HepG2 (cell line): ENCODE results near the gene C5. TPM values are rescaled to one million over a fixed set of nuclear protein-coding genes. Genes with fewer than 3 reads are reported as not detected.

Experiments
- ATAC-seq: fragments of 200-7000 bp; cut with Tn5 transposase; 3 replicates; pipeline ENCODE4 v1.9.1; 2020; ENCODE audit warnings: mild to moderate bottlenecking, moderate library complexity
- BruUV-seq: library from RNA; stranded (reverse); fragments of 400-500 nt; replicated peaks from 2 replicates; lab custom pipeline; 2021; lab: Mats Ljungman, UMichigan
- CTCF ChIA-PET: fragments of 300-600 bp; formaldehyde crosslinking; extraction: SDS; loops from one replicate; lab custom pipeline; 2021; ENCODE audit warnings: low total read pairs, inconsistent platforms, low intra/inter-chr PET ratio; lab: Yijun Ruan, JAX
- POLR2A ChIA-PET: fragments of 350-600 bp; sonication (Branson Sonifier 250); formaldehyde crosslinking; loops from one replicate; lab custom pipeline; 2020; ENCODE audit warnings: antibody characterized with exemption, inconsistent platforms; lab: Yijun Ruan, JAX
- DNase-seq: peaks from one replicate; pipeline ENCODE4 v3.0.0-alpha.2; 2015; ENCODE audit warnings: low spot score
- FAIRE-seq: peaks from 3 replicates; lab custom pipeline; 2011; peaks lifted over from hg19 to GRCh38; lab: Jason Lieb, UNC
- H2AFZ ChIP-seq: one replicate; pipeline ENCODE4 v1.6.1; 2011; ENCODE audit warnings: low read length, inconsistent platforms
- H3K27ac ChIP-seq: fragments of 300-600 bp; 3 replicates; pipeline ENCODE4 v1.8.0; 2011; ENCODE audit warnings: mixed run types, mild to moderate bottlenecking, mixed read lengths, low read length, inconsistent platforms; ENCODE audit not compliant: insufficient read depth; ENCODE audit errors: extremely low read length
- H3K27me3 ChIP-seq, 2 experiments: fragments of 200-600 bp in 1 of 2; 2 replicates in 1 of 2; 3 replicates in 1 of 2; pipeline versions ENCODE4 v1.6.0 to v1.8.0; 2011; ENCODE audit warnings: low read length in 2 of 2, mild to moderate bottlenecking in 2 of 2, moderate library complexity in 2 of 2, inconsistent platforms in 1 of 2; ENCODE audit not compliant: insufficient read depth in 2 of 2, control insufficient read depth in 1 of 2
- H3K36me3 ChIP-seq, 2 experiments: fragments of 200-600 bp in 1 of 2; replicated peaks in 1 of 2; 2 replicates in 1 of 2; 3 replicates in 1 of 2; pipeline versions ENCODE4 v1.5.1 to v1.8.0; 2011; ENCODE audit warnings: low read length in 2 of 2, inconsistent platforms in 1 of 2; ENCODE audit not compliant: insufficient read depth in 2 of 2, control insufficient read depth in 1 of 2
- H3K4me1 ChIP-seq: 2 replicates; pipeline ENCODE4 v1.5.1; 2012; ENCODE audit warnings: low read length, inconsistent platforms; ENCODE audit not compliant: insufficient read depth
- H3K4me2 ChIP-seq: 2 replicates; pipeline ENCODE4 v1.6.0; 2011; ENCODE audit warnings: low read depth, low read length, inconsistent platforms
- H3K4me3 ChIP-seq, 3 experiments: fragments of 200-600 bp in 1 of 3; sonication (generic), shearing (Covaris generic) in 1 of 3; replicated peaks in 1 of 3; 2 replicates each; pipeline ENCODE4 v1.5.1; 2011 to 2016; ENCODE audit warnings: low read length in 3 of 3, inconsistent platforms in 2 of 3, low read depth in 2 of 3, mild to moderate bottlenecking in 2 of 3, control low read depth in 1 of 3, mixed read lengths in 1 of 3; ENCODE audit not compliant: insufficient read depth in 1 of 3
- H3K79me2 ChIP-seq: one replicate; pipeline ENCODE4 v1.6.1; 2011; ENCODE audit warnings: low read length, inconsistent platforms; ENCODE audit not compliant: insufficient read depth
- H3K9ac ChIP-seq: 2 replicates; pipeline ENCODE4 v1.6.0; 2011; ENCODE audit warnings: mild to moderate bottlenecking, low read depth, low read length, inconsistent platforms; ENCODE audit not compliant: insufficient read depth
- H3K9me3 ChIP-seq: 2 replicates; pipeline ENCODE4 v1.5.1; 2012; ENCODE audit warnings: mild to moderate bottlenecking, low read length
- H4K20me1 ChIP-seq: 2 replicates; pipeline ENCODE4 v1.6.0; 2011; ENCODE audit warnings: inconsistent platforms, mild to moderate bottlenecking, low read length, moderate library complexity; ENCODE audit not compliant: insufficient read depth
- ATF7 ChIP-seq, 2 experiments: fragments of 450-650 bp in 1 of 2; sonication (generic) in 1 of 2; formaldehyde crosslinking in 1 of 2; IDR thresholded peaks; 2 replicates each; pipeline versions ENCODE4 v1.4.0 to v1.6.1; 2016 to 2020; ENCODE audit warnings: antibody characterized with exemption in 1 of 2, mild to moderate bottlenecking in 1 of 2, missing genetic modification reagents in 1 of 2
- CEBPB ChIP-seq: IDR thresholded peaks from 2 replicates; pipeline ENCODE4 v1.6.1; 2011; ENCODE audit warnings: low read depth, low read length, improper control_type of control experiment, borderline replicate concordance
- CENPT ChIP-seq: sonication (generic); formaldehyde crosslinking; IDR thresholded peaks from 2 replicates; pipeline ENCODE4 v1.8.0; 2022; ENCODE audit warnings: low read depth, mild to moderate bottlenecking, moderate library complexity, missing genetic modification reagents
- DMAP1 ChIP-seq: IDR thresholded peaks from 2 replicates; pipeline ENCODE4 v1.6.1; 2016
- DR1 ChIP-seq: sonication (generic); formaldehyde crosslinking; IDR thresholded peaks from 2 replicates; pipeline ENCODE4 v1.8.0; 2021; ENCODE audit warnings: mild to moderate bottlenecking, missing genetic modification reagents, inconsistent platforms
- HBP1 ChIP-seq: IDR thresholded peaks from 2 replicates; pipeline ENCODE4 v1.6.1; 2016; ENCODE audit warnings: low read depth, control low read depth
- HMGA1 ChIP-seq: sonication (generic); formaldehyde crosslinking; conservative IDR thresholded peaks from 2 replicates; pipeline ENCODE4 v1.4.0; 2020; ENCODE audit warnings: missing genetic modification reagents
- IKZF4 ChIP-seq: sonication (generic); formaldehyde crosslinking; IDR thresholded peaks from 2 replicates; pipeline ENCODE4 v1.5.1; 2020; ENCODE audit warnings: borderline replicate concordance, mild to moderate bottlenecking, low read depth, missing genetic modification reagents; ENCODE audit errors: not compliant biosample characterization
- MEIS2 ChIP-seq: sonication (generic); formaldehyde crosslinking; IDR thresholded peaks from 2 replicates; pipeline ENCODE4 v1.9.0; 2021; ENCODE audit warnings: mild to moderate bottlenecking, missing genetic modification reagents
- POLR2G ChIP-seq: fragments of 200-400 bp; formaldehyde crosslinking; IDR thresholded peaks from 2 replicates; pipeline ENCODE4 v1.6.1; 2018; ENCODE audit warnings: mild to moderate bottlenecking, low read depth, low read length, moderate library complexity
- RBM39 ChIP-seq: fragments of 200-400 bp; formaldehyde crosslinking; IDR thresholded peaks from one replicate; pipeline ENCODE4 v1.6.1; 2018; ENCODE audit warnings: antibody characterized with exemption, mild to moderate bottlenecking, low read depth, low read length; ENCODE audit not compliant: poor library complexity, severe bottlenecking
- STAG1 ChIP-seq: sonication (generic); formaldehyde crosslinking; IDR thresholded peaks from 2 replicates; pipeline ENCODE4 v1.4.0; 2020; ENCODE audit warnings: missing genetic modification reagents
- TMF1 ChIP-seq: sonication (generic); formaldehyde crosslinking; IDR thresholded peaks from 2 replicates; pipeline ENCODE4 v1.8.1; 2022; ENCODE audit warnings: low read depth, missing genetic modification reagents
- ZFY ChIP-seq: sonication (generic); formaldehyde crosslinking; IDR thresholded peaks from 2 replicates; pipeline ENCODE4 v1.4.0; 2020; ENCODE audit warnings: missing genetic modification reagents
- ZNF207 ChIP-seq: fragments of 450-650 bp; IDR thresholded peaks from 2 replicates; pipeline ENCODE4 v1.6.1; 2016; ENCODE audit warnings: antibody characterized with exemption, borderline replicate concordance
- ZNF431 ChIP-seq: sonication (generic); formaldehyde crosslinking; IDR thresholded peaks from 2 replicates; pipeline ENCODE4 v1.9.0; 2022; ENCODE audit warnings: missing genetic modification reagents, low read depth, mild to moderate bottlenecking, borderline replicate concordance
- ZNF616 ChIP-seq: sonication (generic); formaldehyde crosslinking; IDR thresholded peaks from 2 replicates; pipeline ENCODE4 v1.5.0; 2020; ENCODE audit warnings: low read depth, mild to moderate bottlenecking, missing genetic modification reagents
- ZNF710 ChIP-seq: sonication (generic); formaldehyde crosslinking; IDR thresholded peaks from 2 replicates; pipeline ENCODE4 v1.5.0; 2020; ENCODE audit warnings: mild to moderate bottlenecking, missing genetic modification reagents, borderline replicate concordance
- ZNF749 ChIP-seq: sonication (generic); formaldehyde crosslinking; IDR thresholded peaks from 2 replicates; pipeline ENCODE4 v1.8.0; 2022; ENCODE audit warnings: mild to moderate bottlenecking, missing genetic modification reagents, moderate library complexity, borderline replicate concordance
- ZNF781 ChIP-seq: sonication (generic); formaldehyde crosslinking; IDR thresholded peaks from 2 replicates; pipeline ENCODE4 v1.5.1; 2020; ENCODE audit warnings: borderline replicate concordance, mild to moderate bottlenecking, missing genetic modification reagents; ENCODE audit errors: not compliant biosample characterization
- ZNF790 ChIP-seq: sonication (generic); formaldehyde crosslinking; IDR thresholded peaks from 2 replicates; pipeline ENCODE4 v1.8.0; 2022; ENCODE audit warnings: missing genetic modification reagents, mild to moderate bottlenecking, borderline replicate concordance
- WGBS: methylation state at CpG from one replicate; pipeline ENCODE4 v1.1.6; 2017; ENCODE audit warnings: low lambda C conversion rate; 5-methylcytosine and 5-hydroxymethylcytosine counted together
- in situ Hi-C: cut with HindIII; loops from 2 replicates; pipeline ENCODE4 v1.10.0; 2017; ENCODE audit warnings: low pct_unique_long_range_greater_than_20kb; ENCODE audit not compliant: extremely low pct_ligation_motif_present
- intact Hi-C: fragments of 100-400 bp; cut with micrococcal nuclease; formaldehyde crosslinking; loops from one replicate; pipeline ENCODE4 v1.10.0; 2022; ENCODE audit not compliant: unreplicated experiment
- polyA plus RNA-seq, 8 experiments: library from polyadenylated mRNA; depleted of rRNA in 3 of 8; stranded (reverse) in 7 of 8; unstranded in 1 of 8; fragments of >200 nt; fragmentation: Illumina TruSeq in 4 of 8; extraction: Trizol in 4 of 8; gene quantifications; 2 replicates each; pipeline versions ENCODE4 v1.2.1 to v1.2.3, GENCODE V29; 2011 to 2016; ENCODE audit warnings: low read depth in 4 of 8, missing spikeins in 1 of 8, mixed read lengths in 1 of 8; ENCODE audit not compliant: insufficient read depth in 1 of 8
- total RNA-seq, 5 experiments: library from RNA; depleted of rRNA; stranded (reverse); fragments of >200 nt; fragmentation: Illumina TruSeq; extraction: Trizol; gene quantifications; 2 replicates each; pipeline ENCODE4 v1.2.3, GENCODE V29; 2016; ENCODE audit warnings: low read depth in 1 of 5

The C5 gene
- total and polyA plus RNA-seq, 2 of the 13 experiments (the other 11 are each of a cell fraction or from before 2014, with no cell fraction given): 57.6 to 192 TPM

- FAIRE-seq (no peak), ATAC-seq (peak; percentile 42; the same call in 2 of the 3 replicates), DNase-seq (no peak)
- Histone ChIP-seq H3K4me1 (peaks cover 29% of the 10 kb centered on the region), H3K27me3 (peaks cover 0 to 5% of the 10 kb centered on the region in 2 experiments; a peak in 1 of 5 replicates), H3K27ac (no peak overlapping the region), H3K79me2 (no peaks in the 10 kb centered on the region), H3K36me3 (no peaks in the 10 kb centered on the region), H4K20me1 (no peaks in the 10 kb centered on the region), H3K9me3 (no peaks in the 10 kb centered on the region), H3K4me2 (no peak overlapping the region), H2AFZ (no peak overlapping the region), H3K4me3 (no peak overlapping the region), H3K9ac (no peak overlapping the region)
- CTCF ChIA-PET: no interaction called here
- intact Hi-C loops (no loop called here), in situ Hi-C loops (no loop called here)
- POLR2A ChIA-PET: interaction anchor here (1.0 kb wide), 1 partner anchor 9 kb away, joined by 3 read pairs; no protein-coding TSS in a partner anchor
- 64% methylated on average over 5 of the region's 6 CpGs for WGBS
- BruUV-seq: no TSS peak
- TF ChIP-seq CEBPB (peak; percentile 83), HMGA1 (no peak), ATF7 (IDR thresholded peaks at IDR 0.05) (0 out of 2 replicates have a peak, but pooled peaks have one; percentile 1), ATF7 (CRISPR knock-in tag; IDR thresholded peaks at IDR 0.05) (no peak), MEIS2 (no peak), ZFY (no peak), CENPT (CRISPR knock-in tag) (no peak), ZNF207 (no peak), ZNF616 (no peak), RBM39 (no peak), STAG1 (CRISPR knock-in tag) (no peak), POLR2G (no peak), TMF1 (CRISPR knock-in tag) (no peak), IKZF4 (CRISPR knock-in tag) (no peak), HBP1 (CRISPR knock-in tag) (no peak), ZNF749 (CRISPR knock-in tag) (no peak), ZNF431 (CRISPR knock-in tag) (no peak), ZNF790 (CRISPR knock-in tag) (no peak), ZNF710 (CRISPR knock-in tag) (no peak), DMAP1 (CRISPR knock-in tag) (no peak), DR1 (CRISPR knock-in tag) (no peak), ZNF781 (CRISPR knock-in tag) (no peak)
Observed at GRCh38 chr9:120919843-120920805, 130.0 kb downstream of the C5 start.
